Activated CD4-positive, alpha-beta T cell treated with anti-CD3 and anti-CD28 coated beads, Interleukin-2, amount 50 U/mL, for 16 hours (primary cell): ENCODE measurements around the gene ELAVL1.
"Not testable (repeated sequence)": the region's sequence is repeated elsewhere in the genome, so short reads cannot be mapped to it uniquely, and the experiment has no call there.

Experiments used
- DNase-seq: peaks from one replicate; pipeline ENCODE4 v3.0.0-alpha.2; 2020

The ELAVL1 gene

GRCh38 chr19:7968008-7968795 lies 37.2 kb downstream of the ELAVL1 start:
- no peak for DNase-seq

- no peak for DNase-seq
Measured at GRCh38 chr19:7965921-7966665, 39.3 kb downstream of the ELAVL1 start.

GRCh38 chr19:7965259-7965841 lies 40.1 kb downstream of the ELAVL1 start:
- no peak for DNase-seq

- no peak for DNase-seq
Measured at GRCh38 chr19:7963566-7963965, 41.9 kb downstream of the ELAVL1 start.

GRCh38 chr19:7962644-7963268 lies 42.7 kb downstream of the ELAVL1 start:
- DNase-seq = no peak

- DNase-seq = no peak
Measured at GRCh38 chr19:7961920-7962626, 43.4 kb downstream of the ELAVL1 start.

GRCh38 chr19:7961082-7961481 lies 44.4 kb downstream of the ELAVL1 start:
- DNase-seq = not testable (repeated sequence)

GRCh38 chr19:7959211-7959610 lies 46.2 kb downstream of the ELAVL1 start:
- no peak for DNase-seq

- DNase-seq = no peak
Measured at GRCh38 chr19:7955696-7956095, 49.7 kb downstream of the ELAVL1 start.

- no peak for DNase-seq
Measured at GRCh38 chr19:7953576-7953975, 51.9 kb downstream of the ELAVL1 start.

- DNase-seq = no peak
Measured at GRCh38 chr19:7953060-7953459, 52.4 kb downstream of the ELAVL1 start.

GRCh38 chr19:7947939-7948338 lies 57.5 kb downstream of the ELAVL1 start:
- no peak for DNase-seq

- peak; percentile 89 for DNase-seq
Measured at GRCh38 chr19:7944177-7944761, 61.2 kb downstream of the ELAVL1 start.

GRCh38 chr19:7943444-7944176 lies 61.8 kb downstream of the ELAVL1 start, which contains the start of gene TIMM44:
Gene TIMM44 (minus strand): TSS chr19:7943666. CDS start chr19:7943651, 15 bp downstream.
- DNase-seq = peak; percentile 100

- no peak for DNase-seq
Measured at GRCh38 chr19:7942981-7943443, 62.4 kb downstream of the ELAVL1 start.

GRCh38 chr19:7941895-7942596 lies 63.4 kb downstream of the ELAVL1 start:
- no peak for DNase-seq

GRCh38 chr19:7940841-7941240 lies 64.6 kb downstream of the ELAVL1 start:
- DNase-seq = no peak

- no peak for DNase-seq
Measured at GRCh38 chr19:7934766-7935165, 70.7 kb downstream of the ELAVL1 start.

- no peak for DNase-seq
Measured at GRCh38 chr19:7933828-7934725, 71.4 kb downstream of the ELAVL1 start.

- DNase-seq = no peak
Measured at GRCh38 chr19:7933411-7933810, 72.0 kb downstream of the ELAVL1 start.
